ENCODE data around the gene ANXA2R. TPM values are rescaled to one million over a fixed set of nuclear protein-coding genes. Genes with fewer than 3 reads are reported as not detected.

Gene ANXA2R
- total and polyA plus RNA-seq, 2 of the 13 experiments (the other 11 are each of a cell fraction or from before 2014, with no cell fraction given), result 0.95 to 1.3 TPM

DNA sequence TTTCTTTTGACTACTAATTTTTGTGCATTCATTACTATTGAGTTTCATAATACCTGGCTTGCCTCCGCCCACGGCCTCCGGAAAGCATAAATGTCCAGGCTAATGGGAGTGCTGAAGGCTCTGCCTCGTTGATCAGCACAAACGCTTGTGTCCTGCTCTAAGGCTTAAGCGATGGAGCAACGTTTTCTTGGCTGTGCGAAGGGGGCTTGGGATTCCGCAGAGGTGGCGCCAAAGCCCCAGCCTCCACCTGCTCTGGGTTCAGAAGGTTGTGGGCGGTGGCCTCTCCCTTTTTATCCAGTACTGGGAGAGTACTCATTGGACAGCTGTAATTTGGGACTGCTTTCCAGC lies 19.7 kb downstream of the ANXA2R start (continued):
- no peak for TF ChIP-seq ZNF879 (CRISPR knock-in tag; IDR thresholded peaks at IDR 0.05)
- TF ChIP-seq YEATS2 (CRISPR knock-in tag; IDR thresholded peaks at IDR 0.05; ENCODE audit: borderline replicate concordance), result 0 out of 2 replicates have a peak, but pooled peaks have one; percentile 18
- no peak for TF ChIP-seq ATRX (CRISPR knock-in tag; IDR thresholded peaks at IDR 0.05; ENCODE audit: borderline replicate concordance)
- TF ChIP-seq MTF1 (CRISPR knock-in tag; IDR thresholded peaks at IDR 0.05), result no peak
- no peak for TF ChIP-seq HOXA5 (CRISPR knock-in tag; IDR thresholded peaks at IDR 0.05)
- TF ChIP-seq ZNF660 (CRISPR knock-in tag; IDR thresholded peaks at IDR 0.05; ENCODE audit: borderline replicate concordance, low read depth), result no peak
- no peak for TF ChIP-seq ZNF709 (CRISPR knock-in tag; IDR thresholded peaks at IDR 0.05)
- TF ChIP-seq, protein P1, sequence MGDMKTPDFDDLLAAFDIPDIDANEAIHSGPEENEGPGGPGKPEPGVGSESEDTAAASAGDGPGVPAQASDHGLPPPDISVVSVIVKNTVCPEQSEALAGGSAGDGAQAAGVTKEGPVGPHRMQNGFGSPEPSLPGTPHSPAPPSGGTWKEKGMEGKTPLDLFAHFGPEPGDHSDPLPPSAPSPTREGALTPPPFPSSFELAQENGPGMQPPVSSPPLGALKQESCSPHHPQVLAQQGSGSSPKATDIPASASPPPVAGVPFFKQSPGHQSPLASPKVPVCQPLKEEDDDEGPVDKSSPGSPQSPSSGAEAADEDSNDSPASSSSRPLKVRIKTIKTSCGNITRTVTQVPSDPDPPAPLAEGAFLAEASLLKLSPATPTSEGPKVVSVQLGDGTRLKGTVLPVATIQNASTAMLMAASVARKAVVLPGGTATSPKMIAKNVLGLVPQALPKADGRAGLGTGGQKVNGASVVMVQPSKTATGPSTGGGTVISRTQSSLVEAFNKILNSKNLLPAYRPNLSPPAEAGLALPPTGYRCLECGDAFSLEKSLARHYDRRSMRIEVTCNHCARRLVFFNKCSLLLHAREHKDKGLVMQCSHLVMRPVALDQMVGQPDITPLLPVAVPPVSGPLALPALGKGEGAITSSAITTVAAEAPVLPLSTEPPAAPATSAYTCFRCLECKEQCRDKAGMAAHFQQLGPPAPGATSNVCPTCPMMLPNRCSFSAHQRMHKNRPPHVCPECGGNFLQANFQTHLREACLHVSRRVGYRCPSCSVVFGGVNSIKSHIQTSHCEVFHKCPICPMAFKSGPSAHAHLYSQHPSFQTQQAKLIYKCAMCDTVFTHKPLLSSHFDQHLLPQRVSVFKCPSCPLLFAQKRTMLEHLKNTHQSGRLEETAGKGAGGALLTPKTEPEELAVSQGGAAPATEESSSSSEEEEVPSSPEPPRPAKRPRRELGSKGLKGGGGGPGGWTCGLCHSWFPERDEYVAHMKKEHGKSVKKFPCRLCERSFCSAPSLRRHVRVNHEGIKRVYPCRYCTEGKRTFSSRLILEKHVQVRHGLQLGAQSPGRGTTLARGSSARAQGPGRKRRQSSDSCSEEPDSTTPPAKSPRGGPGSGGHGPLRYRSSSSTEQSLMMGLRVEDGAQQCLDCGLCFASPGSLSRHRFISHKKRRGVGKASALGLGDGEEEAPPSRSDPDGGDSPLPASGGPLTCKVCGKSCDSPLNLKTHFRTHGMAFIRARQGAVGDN (CRISPR knock-in tag; IDR thresholded peaks at IDR 0.05), result peak; percentile 50
- TF ChIP-seq, protein P2, sequence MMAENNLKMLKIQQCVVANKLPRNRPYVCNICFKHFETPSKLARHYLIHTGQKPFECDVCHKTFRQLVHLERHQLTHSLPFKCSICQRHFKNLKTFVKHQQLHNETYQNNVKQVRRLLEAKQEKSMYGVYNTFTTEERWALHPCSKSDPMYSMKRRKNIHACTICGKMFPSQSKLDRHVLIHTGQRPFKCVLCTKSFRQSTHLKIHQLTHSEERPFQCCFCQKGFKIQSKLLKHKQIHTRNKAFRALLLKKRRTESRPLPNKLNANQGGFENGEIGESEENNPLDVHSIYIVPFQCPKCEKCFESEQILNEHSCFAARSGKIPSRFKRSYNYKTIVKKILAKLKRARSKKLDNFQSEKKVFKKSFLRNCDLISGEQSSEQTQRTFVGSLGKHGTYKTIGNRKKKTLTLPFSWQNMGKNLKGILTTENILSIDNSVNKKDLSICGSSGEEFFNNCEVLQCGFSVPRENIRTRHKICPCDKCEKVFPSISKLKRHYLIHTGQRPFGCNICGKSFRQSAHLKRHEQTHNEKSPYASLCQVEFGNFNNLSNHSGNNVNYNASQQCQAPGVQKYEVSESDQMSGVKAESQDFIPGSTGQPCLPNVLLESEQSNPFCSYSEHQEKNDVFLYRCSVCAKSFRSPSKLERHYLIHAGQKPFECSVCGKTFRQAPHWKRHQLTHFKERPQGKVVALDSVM (CRISPR knock-in tag; IDR thresholded peaks at IDR 0.05), result peak; percentile 90
- TF ChIP-seq ZFX (CRISPR knock-in tag; IDR thresholded peaks at IDR 0.05; ENCODE audit: low read depth), result peak; percentile 44; the same call in 1 of the 2 replicates
- peak; percentile 31 for TF ChIP-seq TEAD3 (CRISPR knock-in tag; optimal IDR thresholded peaks at IDR 0.05; ENCODE audit: borderline replicate concordance)
- TF ChIP-seq KLF11 (CRISPR knock-in tag; IDR thresholded peaks at IDR 0.05), result 0 out of 2 replicates have a peak, but pooled peaks have one; percentile 55
- TF ChIP-seq ZBTB38 (CRISPR knock-in tag; IDR thresholded peaks at IDR 0.05), result peak; percentile 39; the same call in 1 of the 2 replicates
- TF ChIP-seq RXRB (CRISPR knock-in tag; IDR thresholded peaks at IDR 0.05; ENCODE audit: borderline replicate concordance), result peak; percentile 7; the same call in 1 of the 2 replicates
- TF ChIP-seq SOX6 (IDR thresholded peaks at IDR 0.05), result no peak
- TF ChIP-seq SOX6 (CRISPR knock-in tag; IDR thresholded peaks at IDR 0.05), result peak; percentile 37
- no peak for TF ChIP-seq CHD2 (IDR thresholded peaks at IDR 0.05; ENCODE audit: low read depth, low read length)
- TF ChIP-seq HIVEP1 (CRISPR knock-in tag; IDR thresholded peaks at IDR 0.05), result no peak
- TF ChIP-seq, protein P3, sequence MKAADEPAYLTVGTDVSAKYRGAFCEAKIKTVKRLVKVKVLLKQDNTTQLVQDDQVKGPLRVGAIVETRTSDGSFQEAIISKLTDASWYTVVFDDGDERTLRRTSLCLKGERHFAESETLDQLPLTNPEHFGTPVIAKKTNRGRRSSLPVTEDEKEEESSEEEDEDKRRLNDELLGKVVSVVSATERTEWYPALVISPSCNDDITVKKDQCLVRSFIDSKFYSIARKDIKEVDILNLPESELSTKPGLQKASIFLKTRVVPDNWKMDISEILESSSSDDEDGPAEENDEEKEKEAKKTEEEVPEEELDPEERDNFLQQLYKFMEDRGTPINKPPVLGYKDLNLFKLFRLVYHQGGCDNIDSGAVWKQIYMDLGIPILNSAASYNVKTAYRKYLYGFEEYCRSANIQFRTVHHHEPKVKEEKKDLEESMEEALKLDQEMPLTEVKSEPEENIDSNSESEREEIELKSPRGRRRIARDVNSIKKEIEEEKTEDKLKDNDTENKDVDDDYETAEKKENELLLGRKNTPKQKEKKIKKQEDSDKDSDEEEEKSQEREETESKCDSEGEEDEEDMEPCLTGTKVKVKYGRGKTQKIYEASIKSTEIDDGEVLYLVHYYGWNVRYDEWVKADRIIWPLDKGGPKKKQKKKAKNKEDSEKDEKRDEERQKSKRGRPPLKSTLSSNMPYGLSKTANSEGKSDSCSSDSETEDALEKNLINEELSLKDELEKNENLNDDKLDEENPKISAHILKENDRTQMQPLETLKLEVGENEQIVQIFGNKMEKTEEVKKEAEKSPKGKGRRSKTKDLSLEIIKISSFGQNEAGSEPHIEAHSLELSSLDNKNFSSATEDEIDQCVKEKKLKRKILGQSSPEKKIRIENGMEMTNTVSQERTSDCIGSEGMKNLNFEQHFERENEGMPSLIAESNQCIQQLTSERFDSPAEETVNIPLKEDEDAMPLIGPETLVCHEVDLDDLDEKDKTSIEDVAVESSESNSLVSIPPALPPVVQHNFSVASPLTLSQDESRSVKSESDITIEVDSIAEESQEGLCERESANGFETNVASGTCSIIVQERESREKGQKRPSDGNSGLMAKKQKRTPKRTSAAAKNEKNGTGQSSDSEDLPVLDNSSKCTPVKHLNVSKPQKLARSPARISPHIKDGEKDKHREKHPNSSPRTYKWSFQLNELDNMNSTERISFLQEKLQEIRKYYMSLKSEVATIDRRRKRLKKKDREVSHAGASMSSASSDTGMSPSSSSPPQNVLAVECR (CRISPR knock-in tag; IDR thresholded peaks at IDR 0.05; ENCODE audit: borderline replicate concordance), result peak; percentile 7; the same call in 1 of the 2 replicates
- TF ChIP-seq SALL1 (CRISPR knock-in tag; IDR thresholded peaks at IDR 0.05), result peak; percentile 17; the same call in 1 of the 2 replicates
- TF ChIP-seq ZNF317 (CRISPR knock-in tag; IDR thresholded peaks at IDR 0.05), result 0 out of 2 replicates have a peak, but pooled peaks have one; percentile 7
